Hepatocyte (in vitro differentiated cells): ENCODE measurements around the gene PRELID1.

ENCODE experiments used
- EZH2 ChIP-seq: fragments of 200-600 bp; sonication (generic); IDR thresholded peaks from 2 replicates; pipeline ENCODE4 v1.6.1; 2016; ENCODE audit warnings: antibody characterized with exemption, mild to moderate bottlenecking, borderline replicate concordance
- EZH2phosphoT487 ChIP-seq: fragments of 200-600 bp; sonication (generic); IDR thresholded peaks from one replicate; pipeline ENCODE4 v1.6.1; 2018; ENCODE audit warnings: antibody characterized with exemption, mild to moderate bottlenecking, low read depth, moderate library complexity; ENCODE audit not compliant: unreplicated experiment, severe bottlenecking
- TF ChIP-seq, protein P1 (sequence below): fragments of 200-600 bp; sonication (generic); IDR thresholded peaks from 2 replicates; pipeline ENCODE4 v1.5.1; 2016; ENCODE audit warnings: antibody characterized with exemption, mild to moderate bottlenecking; ENCODE audit not compliant: poor library complexity

DNA sequence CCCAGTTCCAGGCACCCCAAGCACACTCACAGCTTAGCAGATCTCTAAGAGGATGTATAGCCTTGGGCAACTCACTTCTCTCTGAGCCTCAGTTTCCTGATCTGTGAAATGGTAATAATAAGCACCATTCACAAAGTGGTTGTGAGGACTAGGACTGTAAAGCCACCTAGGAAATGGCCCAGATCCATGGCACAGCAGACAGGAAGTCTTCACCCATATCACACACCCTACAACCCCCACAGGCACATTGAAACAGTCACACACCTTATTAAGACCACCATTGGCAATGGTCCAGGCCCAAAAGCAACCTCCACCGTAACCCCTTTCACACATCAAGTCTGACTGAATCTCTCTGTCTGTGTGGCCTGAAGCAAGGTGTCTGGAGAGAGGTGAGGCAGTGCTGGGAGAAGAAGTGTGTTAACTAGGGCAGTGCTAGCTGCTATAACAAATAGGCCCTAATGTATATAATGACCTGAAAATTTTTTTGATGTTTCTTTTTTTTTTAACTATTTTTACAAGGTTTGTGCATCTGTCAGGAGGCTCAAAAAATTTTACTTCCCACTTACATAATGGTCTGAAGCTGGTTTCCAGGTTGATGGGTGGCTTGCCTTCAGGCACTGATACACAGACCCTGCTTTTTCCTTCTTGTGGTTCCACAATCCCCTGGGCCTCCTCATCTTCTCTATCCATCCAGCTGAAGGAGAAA is 51.7 kb downstream of the PRELID1 start:
- TF ChIP-seq EZH2 (no peak), EZH2phosphoT487 (no peak)
- TF ChIP-seq, protein P1, sequence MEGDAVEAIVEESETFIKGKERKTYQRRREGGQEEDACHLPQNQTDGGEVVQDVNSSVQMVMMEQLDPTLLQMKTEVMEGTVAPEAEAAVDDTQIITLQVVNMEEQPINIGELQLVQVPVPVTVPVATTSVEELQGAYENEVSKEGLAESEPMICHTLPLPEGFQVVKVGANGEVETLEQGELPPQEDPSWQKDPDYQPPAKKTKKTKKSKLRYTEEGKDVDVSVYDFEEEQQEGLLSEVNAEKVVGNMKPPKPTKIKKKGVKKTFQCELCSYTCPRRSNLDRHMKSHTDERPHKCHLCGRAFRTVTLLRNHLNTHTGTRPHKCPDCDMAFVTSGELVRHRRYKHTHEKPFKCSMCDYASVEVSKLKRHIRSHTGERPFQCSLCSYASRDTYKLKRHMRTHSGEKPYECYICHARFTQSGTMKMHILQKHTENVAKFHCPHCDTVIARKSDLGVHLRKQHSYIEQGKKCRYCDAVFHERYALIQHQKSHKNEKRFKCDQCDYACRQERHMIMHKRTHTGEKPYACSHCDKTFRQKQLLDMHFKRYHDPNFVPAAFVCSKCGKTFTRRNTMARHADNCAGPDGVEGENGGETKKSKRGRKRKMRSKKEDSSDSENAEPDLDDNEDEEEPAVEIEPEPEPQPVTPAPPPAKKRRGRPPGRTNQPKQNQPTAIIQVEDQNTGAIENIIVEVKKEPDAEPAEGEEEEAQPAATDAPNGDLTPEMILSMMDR, result no peak
